ENCODE measurements around the gene CDH13.

GRCh38 chr16:82675300-82675699 is 48.5 kb downstream of the CDH13 start:
- no peak for TF ChIP-seq CTCF (conservative IDR thresholded peaks at IDR 0.05; ENCODE audit: low read length)
- TF ChIP-seq EZH2phosphoT487 (IDR thresholded peaks at IDR 0.05; ENCODE audit: borderline replicate concordance, low read depth, low read length): no peak

All from OCI-LY7 (cell line).